HT-29 (cell line): ENCODE data around the gene TBC1D2B. TPM values are rescaled to one million over a fixed set of nuclear protein-coding genes. Genes with fewer than 3 reads are reported as not detected.

ENCODE experiments used
- DNase-seq: peaks from one replicate; pipeline ENCODE4 v3.0.0-alpha.2; 2015; ENCODE audit warnings: low spot score
- total RNA-seq: library from RNA; depleted of rRNA; stranded (reverse); fragments of >200 nt; shearing (Covaris generic); gene quantifications from 2 replicates; pipeline ENCODE4 v1.2.3, GENCODE V29; 2014

TBC1D2B gene
- total RNA-seq, 1 experiment from 2014 or later: 20.4 TPM

DNA sequence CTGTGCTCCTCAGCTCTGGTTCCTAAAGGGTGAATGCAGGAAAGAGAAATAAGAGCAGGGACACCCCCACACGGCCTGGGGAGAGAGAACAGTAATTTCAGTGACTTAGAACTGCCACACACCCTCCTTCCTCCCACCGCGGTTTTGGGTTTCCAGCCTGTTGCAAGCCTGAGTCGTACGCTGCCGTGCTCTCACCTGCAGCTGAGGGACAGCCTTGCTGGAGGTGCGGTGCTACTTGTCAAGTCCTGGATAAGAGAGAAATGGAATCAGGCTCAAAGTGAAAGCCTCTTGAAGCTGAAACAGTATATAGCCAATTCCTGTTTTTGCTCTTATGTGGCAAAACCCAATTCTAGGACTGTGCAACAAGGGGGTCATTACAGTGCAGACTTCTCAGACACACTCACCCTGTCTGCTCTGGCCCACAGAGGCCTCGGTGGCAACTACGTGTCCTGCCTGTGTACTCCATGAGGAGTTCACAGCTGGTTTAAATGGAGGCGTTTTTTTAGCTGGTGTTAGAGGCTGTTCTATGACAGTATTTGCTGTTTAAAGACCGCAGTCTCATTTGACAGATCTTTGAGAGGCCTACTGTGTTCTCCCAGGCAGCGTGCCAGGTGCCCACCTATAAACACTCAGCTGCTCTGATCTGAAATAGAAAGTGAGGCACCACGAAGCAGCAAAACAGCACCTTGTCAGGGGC, 42.9 kb downstream of the TBC1D2B start:
- DNase-seq: no peak

DNA sequence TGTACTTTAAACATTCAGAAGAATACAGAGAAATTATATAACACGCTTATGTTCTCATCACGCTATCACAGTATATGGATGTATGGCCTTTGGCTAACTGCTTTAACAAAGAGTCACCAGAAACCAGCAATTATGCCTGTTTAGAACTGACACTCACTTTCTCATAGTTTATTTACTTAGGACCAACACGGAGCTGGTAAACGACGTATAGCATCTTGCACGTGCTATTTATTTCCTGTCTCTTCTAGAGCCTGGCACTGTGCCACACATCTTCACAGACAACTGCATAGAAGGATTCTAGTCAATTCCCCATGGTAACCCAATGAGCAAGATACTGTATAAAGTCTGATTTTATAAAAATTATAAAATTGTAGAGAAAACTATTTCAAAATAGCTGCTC, 43.6 kb downstream of the TBC1D2B start:
- no peak for DNase-seq

DNA sequence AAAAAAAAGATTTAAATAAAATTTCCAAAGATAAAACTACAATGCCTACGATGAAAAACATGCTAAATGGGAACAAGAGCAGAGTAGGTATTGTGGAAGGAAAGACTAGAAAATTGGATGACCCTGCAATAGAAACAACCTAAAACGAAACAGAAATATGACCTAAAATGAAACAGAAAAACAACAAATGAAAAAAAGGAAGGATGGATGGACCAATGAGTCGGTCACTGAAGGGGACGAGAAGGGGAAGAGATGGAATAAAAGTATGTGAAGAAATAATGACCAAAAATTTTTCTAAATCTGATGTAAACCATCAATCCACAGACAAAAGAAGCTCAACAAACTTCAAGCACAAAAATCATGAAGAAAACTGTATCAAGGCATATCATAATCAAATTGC, 44.8 kb downstream of the TBC1D2B start:
- no peak for DNase-seq

DNA sequence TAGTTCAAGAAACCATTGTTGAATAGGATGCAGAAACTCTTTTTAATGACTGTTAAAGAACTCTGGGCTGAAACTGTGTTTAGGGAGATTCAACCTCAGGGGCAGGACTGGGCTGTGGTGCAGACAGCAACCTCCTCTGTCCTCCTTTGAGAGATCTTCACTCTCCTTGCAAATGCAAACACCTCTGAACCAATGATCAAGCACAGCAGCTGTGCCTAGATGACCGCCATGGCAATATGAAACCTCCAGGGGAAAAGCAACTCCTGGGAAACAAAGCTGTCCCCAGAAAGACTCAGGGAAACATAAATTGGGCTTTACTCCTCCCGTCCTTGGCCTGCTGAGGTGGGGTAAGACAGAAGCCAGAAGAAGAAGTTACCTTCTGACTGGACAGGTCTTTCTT, 52.6 kb downstream of the TBC1D2B start:
- no peak for DNase-seq

DNA sequence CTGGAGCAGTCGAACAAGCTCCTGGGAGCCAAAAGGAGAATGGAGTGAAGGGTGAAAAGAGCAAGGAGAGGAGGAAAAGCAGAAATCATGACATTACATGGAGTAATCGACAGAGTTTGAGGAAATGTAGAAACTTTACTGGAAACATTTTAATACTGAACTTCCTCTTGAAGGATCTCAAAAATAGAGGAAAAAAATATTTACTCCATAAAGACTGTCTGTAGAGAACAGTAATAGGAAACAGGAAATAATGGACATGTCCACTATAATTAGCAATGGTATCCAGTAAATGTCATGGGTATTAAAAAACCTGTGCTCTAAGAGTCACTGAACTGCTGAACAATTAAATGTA, 53.0 kb downstream of the TBC1D2B start:
- no peak for DNase-seq

DNA sequence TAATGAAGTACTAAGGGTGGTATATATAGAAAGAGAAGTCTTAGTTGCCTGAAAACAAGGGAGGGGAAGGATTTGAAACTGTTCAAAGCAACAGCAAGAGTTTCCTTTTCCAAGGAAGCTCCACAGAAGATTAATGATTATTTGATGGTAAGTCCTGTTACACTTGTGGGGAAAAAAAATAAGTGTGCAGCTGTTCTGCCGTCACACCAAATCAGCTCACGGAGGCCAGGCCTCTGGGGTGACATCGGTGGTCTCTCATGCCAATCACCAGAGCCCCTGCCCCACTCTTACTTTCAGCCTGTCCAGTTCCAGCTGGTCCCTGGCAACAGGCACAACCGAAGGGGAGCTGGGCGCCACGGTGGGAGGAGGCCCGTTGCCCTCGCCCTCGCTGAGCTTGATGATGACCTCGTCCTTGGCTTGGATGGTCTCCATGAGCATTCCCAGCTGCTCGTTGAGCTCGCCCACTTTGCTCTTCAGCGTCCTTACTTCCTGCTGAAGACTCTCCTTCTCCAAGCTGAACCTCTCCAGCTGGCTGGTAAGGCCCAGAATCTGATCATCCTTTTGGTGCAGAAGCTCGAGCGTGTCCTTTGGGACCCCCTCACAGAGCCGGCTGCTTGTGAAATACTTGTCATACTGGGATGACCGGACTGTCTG, 53.5 kb downstream of the TBC1D2B start:
- DNase-seq: no peak

DNA sequence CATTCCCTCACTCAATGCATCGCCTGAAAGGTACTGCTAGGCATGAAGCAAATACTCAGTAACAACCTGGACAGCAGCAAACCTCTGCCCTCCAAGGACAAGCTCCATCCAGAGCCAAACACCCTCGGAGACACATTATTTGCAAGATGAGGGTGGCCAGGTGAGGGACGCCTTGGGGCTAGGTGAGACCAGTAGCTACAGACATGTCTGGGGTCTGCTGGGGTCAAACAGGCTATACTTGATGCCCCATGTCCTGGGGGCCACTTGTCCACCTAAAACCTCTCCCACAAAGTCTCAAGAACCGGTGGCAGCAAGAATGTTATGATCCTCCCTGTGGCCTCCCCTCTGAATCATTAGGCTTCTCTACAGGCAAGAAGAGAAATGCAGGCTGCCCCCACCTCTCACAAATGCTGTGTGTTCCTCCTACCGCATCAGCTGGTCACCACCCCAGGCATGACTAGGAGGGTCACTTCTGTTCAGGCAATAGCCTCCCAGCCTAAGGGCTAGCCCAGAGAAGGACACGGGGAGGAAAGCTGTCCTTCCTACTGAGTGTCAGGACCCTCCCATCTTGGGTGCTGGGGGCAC, 54.3 kb downstream of the TBC1D2B start:
- no peak for DNase-seq

DNA sequence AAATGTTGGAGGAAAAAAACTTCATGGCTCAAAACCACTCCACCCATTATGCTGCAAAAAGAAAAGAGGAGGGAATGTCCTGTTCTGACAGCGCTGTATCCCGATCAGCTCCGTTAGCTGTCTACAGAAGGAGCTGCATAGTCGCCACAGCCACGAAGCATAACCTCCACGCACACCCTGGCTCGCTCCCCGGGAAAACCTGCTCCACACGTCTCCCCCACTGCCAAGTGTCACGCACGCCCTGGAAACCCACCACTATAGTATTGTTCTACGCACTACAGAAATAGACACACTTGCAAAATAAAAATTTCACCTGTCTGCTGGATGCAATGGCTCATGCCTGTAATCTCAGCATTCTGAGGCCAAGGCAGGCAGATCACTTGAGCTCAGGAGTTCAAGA, 55.8 kb downstream of the TBC1D2B start:
- DNase-seq: no peak

DNA sequence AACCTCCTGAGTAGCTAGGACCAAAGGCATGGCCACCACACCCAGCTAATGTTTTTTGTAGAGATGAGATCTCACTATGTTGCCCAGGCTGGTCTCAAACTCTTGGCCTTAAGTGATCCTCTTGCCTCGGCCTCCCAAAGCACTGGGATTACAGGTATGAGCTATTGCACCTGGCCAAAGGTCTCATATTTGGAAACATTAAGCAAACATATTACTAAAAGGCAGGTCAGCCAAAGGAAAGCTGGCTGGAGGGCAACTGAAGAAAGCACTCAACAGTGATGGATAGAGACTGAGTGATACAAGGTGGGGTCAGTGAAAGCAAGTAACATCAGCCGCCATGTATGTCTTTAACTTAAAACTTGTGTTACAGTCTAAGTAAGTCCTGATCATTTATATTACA, 57.5 kb downstream of the TBC1D2B start:
- no peak for DNase-seq

DNA sequence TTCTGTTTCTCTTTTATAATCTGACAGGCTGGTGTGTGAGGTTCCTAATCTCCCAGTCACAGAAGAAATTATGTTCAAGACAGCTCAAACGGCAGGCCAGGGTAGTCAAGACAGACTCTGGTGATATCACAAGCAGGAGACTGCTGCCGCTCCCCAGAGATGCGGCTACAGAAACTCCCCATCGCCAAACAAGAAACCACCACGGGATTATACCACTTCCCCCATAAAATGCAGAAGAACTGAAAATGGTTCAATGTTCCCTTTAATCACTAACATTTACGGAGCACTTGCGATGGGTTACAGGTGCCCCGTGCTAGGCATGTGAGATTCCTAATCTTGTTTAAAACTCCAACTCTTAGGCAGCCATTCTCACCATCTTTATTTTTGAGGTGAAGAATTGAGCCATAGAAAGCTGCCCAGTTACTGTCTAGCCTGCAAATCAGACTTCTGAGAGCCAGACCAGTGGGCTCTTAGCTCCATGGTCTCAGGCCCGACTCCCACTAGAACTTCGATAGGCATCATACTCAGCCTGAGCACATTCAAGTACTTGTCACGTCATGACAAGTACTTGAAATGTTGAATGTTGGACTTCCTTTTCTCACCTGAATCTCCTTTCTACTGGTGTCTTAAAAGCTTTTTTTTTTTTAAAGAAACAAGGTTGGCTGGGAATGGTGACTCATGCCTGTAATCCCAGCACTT, 58.4 kb downstream of the TBC1D2B start:
- DNase-seq: no peak

DNA sequence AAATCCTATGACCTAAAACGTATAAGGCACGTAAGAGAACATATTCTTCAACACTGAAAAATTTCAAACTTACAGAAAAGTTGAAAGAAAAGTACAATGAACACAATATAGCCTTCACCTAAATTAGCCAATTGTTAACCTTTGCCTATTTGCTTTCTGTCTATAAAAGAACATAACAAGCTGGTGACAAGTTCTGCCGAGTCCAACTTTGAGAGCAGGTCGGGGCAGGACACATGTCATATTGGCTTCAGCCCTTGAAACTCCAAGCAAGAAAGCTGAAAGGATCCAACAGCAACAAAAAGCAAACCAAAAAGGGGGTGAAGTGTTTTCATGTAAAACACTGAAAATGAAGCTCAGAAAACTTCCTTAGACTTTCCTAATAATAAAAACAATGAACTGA, 59.1 kb downstream of the TBC1D2B start:
- DNase-seq: no peak

DNA sequence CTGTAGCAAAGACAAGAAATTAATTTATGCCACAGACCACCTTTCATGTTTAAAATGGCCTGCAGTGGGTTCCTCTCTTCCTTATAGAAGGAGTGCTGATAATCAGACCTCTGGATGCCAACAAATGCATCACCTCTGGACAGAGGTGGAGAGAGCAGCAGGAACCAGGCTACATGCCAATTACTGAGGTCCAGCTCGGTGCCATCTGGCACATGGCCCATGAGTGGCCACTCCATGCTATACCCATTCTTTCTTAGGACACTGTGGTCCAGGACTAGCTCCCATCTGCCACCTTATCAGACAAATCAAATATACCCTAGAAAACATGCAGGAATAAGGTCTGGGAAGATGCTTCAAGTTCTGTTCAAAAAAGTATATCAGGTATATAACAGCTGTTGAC, 60.7 kb downstream of the TBC1D2B start:
- DNase-seq: no peak

DNA sequence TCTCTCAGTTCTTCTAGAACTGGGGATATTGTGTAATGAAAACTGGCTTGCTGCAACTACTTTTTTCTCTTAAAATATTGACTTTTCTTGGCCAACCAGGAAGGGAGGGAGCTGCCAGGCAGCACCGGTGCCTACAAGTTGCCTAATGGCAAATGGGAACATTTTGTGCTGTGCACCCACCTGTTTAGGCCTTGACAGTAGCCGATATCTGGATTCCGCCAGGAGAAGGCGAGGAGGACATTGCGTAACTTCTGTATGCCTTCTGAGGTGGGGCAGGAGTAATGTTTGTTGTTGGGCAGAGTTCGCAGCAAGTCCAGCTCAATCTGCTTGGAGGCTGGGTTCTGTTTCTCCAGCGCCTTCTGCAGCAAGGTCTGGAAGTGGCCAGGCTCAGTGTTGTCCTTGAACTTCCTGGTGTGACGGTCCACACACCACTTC, 64.9 kb downstream of the TBC1D2B start:
- DNase-seq: peak; percentile 91

DNA sequence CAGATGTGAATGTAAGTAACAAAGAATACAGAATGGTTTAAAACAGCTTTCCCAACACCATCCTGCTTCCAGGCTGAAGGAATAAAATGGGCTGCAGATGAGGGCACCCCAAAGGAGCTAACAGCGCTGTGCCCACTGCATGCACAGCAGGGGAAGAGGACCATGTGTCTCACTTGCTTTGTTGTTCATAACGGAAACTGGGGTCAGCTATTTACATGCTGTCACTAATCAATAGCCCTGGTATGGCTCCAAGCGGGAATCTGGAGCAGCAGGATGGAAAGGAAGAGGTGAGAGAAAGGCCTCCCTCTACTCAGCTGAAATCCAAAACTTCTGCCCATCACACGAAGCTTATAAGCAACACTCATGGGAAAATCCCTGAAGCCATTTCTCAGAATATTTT, 67.4 kb downstream of the TBC1D2B start:
- DNase-seq: no peak

DNA sequence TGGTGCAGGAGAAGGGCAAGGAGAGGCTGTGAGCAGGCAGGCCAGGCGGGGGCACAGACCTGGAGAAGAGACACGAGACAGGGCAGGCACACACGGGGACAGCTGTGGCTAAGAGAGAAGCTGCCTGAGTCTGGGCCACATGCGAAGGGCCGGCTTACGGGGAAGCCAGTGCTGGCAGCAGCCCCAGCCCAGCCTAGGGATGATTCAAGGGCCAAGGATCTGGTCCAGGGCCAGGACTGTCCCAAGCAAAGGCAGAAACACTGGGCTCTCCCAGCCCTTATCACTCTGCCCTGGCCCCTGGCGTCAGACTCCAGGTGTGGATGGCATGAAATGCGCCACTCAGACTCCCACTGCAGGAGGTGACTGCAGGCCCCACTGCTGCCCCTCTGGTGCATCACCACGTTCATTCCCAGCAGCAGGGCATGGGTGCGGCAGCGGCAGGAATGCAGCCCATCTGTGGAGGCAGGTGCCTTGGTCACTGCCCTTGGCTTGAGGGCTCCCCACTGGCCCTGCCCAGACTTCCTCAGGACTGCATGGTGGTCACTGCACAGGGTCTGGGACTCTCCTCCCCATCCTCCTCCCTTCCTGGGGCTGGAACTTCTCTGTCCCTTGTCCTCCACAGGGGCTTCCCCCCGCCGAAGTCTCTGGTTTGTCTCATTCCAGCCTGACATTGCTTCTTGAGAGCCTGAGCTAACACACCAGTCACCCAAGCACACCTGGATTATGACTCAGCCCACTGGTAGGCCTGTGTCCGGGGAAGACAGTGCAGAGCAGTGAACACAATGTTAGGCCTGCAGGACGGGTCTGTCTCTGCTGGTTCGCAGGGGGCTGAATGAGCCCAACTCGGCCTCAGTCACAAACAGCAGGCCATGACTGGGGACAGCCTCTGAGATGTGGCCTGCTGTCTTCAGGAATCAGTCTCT, 69.3 kb downstream of the TBC1D2B start:
- peak; percentile 41 for DNase-seq

DNA sequence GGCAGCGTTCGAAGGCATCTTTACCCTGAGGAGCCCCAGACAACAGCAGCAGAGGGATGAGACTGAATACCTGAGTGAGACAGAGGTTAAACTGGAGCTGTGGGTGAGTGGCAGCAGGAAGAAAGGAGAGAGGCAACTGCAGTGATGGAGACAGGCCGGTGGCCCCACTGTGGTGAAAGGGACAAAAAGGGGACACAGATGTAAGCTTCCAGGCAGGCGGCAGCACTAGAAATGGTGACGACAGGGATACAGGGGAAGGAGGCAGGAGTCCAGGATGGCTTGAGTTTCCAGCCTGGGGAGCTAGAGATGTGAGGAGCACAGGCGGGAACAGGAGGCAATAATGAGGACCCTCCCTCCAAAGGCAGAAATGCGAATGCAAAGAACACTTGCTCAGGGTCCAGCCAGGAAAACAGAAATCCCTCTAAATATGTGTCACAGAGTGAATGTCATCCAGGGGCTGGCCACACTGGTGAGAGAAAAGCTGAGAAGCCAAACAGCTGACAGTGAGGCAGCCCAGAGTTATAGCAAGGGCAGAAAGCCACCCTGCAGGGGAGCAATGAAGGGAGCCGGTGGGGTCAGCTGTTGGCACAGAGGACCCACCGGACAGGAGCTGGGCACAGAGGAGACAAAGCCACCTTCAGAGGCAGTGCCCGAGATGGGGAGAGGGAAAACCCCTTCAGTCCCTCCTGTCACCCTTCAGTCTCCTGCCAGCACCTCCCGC, 70.1 kb downstream of the TBC1D2B start:
- DNase-seq: no peak

DNA sequence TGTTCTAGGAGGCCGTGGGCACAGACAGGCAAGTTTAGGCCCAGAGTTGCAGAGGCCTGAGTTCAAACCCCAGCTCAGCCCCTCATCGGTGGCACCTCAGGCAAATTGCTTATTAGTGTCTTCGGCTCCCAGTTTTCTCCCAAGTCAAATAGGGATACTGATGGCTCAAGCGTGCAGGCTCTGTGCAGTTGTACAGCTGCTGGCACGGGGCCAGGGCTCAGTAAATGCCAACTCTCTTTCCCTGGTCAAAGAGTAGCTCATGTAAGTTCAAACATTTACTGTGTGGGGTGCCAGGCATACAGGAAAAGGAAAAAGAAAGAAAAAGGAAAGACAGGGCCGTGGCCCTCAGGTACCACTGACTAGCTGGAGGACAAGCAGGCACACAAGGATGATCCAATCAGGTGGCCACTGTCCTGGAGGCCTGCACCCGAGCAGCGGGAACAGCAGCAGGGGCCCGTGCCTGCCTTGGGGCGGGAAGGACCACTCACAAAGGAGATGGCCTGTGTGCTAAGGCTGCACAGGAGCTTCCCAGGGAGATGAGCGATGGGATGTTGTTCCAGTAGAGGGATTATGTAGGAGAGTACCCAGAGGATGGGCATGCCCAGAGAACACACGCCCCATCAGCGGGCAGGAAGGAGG, 70.8 kb downstream of the TBC1D2B start:
- DNase-seq: no peak

DNA sequence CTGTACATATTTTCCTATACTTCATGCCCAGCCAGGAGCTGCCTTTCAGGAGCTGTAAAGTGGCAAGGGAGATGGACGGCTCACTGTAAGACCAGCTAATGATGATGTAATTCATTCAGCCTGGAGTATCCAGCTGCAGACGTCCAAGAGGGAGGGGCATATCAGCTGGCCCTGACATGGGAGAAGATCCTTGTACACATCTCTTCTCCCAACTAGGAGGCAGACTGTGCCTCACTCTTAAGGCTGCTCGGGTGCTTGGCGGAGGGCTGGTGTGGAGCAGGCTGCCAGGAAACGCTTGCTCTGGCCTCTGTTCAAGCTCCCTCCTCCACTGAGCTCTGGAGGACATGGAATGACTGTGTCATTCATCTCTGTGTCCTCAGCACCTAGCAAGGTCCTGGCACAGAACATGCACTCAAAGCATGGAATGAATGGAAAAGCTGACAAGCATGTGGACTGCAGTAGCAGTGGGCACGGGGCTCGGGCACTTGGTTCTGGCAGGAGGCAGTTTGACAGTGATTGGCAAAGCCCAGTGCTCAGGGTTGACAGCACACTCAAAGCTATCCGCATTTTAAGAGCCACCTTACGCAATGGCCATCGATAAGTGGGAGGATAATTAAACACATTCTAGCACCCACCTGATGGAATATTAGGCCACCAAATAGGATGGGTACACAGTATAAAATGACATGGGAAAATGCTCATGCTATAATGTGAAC, 72.4 kb downstream of the TBC1D2B start:
- DNase-seq: no peak

DNA sequence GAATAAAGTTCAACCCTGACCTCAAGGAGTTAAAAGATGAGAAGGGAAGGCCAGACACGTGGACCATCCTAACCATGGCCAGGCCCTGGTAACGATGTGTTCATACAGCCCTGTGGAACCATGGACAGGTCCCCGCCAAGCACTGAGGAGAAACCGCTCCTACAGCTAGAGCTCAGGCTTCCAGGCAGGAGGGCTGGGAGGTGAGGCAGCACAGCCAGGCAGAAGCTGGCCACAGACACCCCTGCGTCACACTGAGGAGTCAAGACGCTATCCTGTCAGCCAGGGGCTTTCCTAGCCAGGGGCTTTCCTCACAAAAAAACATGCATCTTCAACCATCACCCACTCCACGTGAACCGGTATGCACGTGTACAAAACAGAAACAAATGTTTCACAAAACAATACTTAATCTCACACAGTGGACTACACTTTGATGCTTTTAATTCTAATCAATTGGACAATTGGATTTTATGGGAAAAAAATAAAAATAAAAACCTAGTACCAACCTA, 73.2 kb downstream of the TBC1D2B start:
- no peak for DNase-seq
